HepG2 (cell line): ENCODE data around the gene LCTL. TPM values are rescaled to one million over a fixed set of nuclear protein-coding genes. Genes with fewer than 3 reads are reported as not detected.

Experiments
- CSRNP2 ChIP-seq: sonication (generic); formaldehyde crosslinking; conservative IDR thresholded peaks from 2 replicates; pipeline ENCODE4 v1.8.0; 2022; ENCODE audit warnings: low read depth, missing genetic modification reagents
- HOXA3 ChIP-seq: sonication (generic); formaldehyde crosslinking; IDR thresholded peaks from 2 replicates; pipeline ENCODE4 v1.5.0; 2020; ENCODE audit warnings: missing genetic modification reagents
- KDM2A ChIP-seq: sonication (generic); formaldehyde crosslinking; IDR thresholded peaks from 2 replicates; pipeline ENCODE4 v1.4.0; 2020; ENCODE audit warnings: low read depth, missing genetic modification reagents, borderline replicate concordance
- MAFF ChIP-seq: IDR thresholded peaks from 2 replicates; pipeline ENCODE4 v1.6.1; 2011; ENCODE audit warnings: low read depth, low read length, improper control_type of control experiment
- MEIS2 ChIP-seq: sonication (generic); formaldehyde crosslinking; IDR thresholded peaks from 2 replicates; pipeline ENCODE4 v1.9.0; 2021; ENCODE audit warnings: mild to moderate bottlenecking, missing genetic modification reagents
- MLXIP ChIP-seq: sonication (generic); formaldehyde crosslinking; IDR thresholded peaks from 2 replicates; pipeline ENCODE4 v1.9.0; 2021; ENCODE audit warnings: missing genetic modification reagents, borderline replicate concordance
- NFE2 ChIP-seq: sonication (generic); formaldehyde crosslinking; IDR thresholded peaks from 2 replicates; pipeline ENCODE4 v1.4.0; 2020; ENCODE audit warnings: missing genetic modification reagents
- SMAD3 ChIP-seq: sonication (generic); formaldehyde crosslinking; IDR thresholded peaks from 2 replicates; pipeline ENCODE4 v1.4.0; 2020; ENCODE audit warnings: missing genetic modification reagents
- TEAD2 ChIP-seq: sonication (generic); formaldehyde crosslinking; IDR thresholded peaks from 2 replicates; pipeline ENCODE4 v1.9.0; 2021; ENCODE audit warnings: missing genetic modification reagents
- ZFP91 ChIP-seq: sonication (generic); formaldehyde crosslinking; IDR thresholded peaks from 2 replicates; pipeline ENCODE4 v1.9.0; 2022; ENCODE audit warnings: missing genetic modification reagents, mild to moderate bottlenecking, borderline replicate concordance
- ZNF136 ChIP-seq: sonication (generic); formaldehyde crosslinking; IDR thresholded peaks from 2 replicates; pipeline ENCODE4 v1.8.1; 2022; ENCODE audit warnings: low read depth, mild to moderate bottlenecking, moderate library complexity, missing genetic modification reagents
- ZNF20 ChIP-seq: sonication (generic); formaldehyde crosslinking; IDR thresholded peaks from 2 replicates; pipeline ENCODE4 v1.4.0; 2020; ENCODE audit warnings: mild to moderate bottlenecking, moderate library complexity, missing genetic modification reagents
- ZNF224 ChIP-seq: sonication (generic); formaldehyde crosslinking; IDR thresholded peaks from 2 replicates; pipeline ENCODE4 v1.5.0; 2020; ENCODE audit warnings: mild to moderate bottlenecking, missing genetic modification reagents
- ZNF354B ChIP-seq: sonication (generic); formaldehyde crosslinking; IDR thresholded peaks from 2 replicates; pipeline ENCODE4 v1.8.0; 2022; ENCODE audit warnings: mild to moderate bottlenecking, missing genetic modification reagents
- ZNF550 ChIP-seq: sonication (generic); formaldehyde crosslinking; IDR thresholded peaks from 2 replicates; pipeline ENCODE4 v1.4.0; 2020; ENCODE audit warnings: mild to moderate bottlenecking, missing genetic modification reagents, borderline replicate concordance
- polyA plus RNA-seq, 8 experiments: library from polyadenylated mRNA; depleted of rRNA in 3 of 8; stranded (reverse) in 7 of 8; unstranded in 1 of 8; fragments of >200 nt; fragmentation: Illumina TruSeq in 4 of 8; extraction: Trizol in 4 of 8; gene quantifications; 2 replicates each; pipeline versions ENCODE4 v1.2.1 to v1.2.3, GENCODE V29; 2011 to 2016; ENCODE audit warnings: low read depth in 4 of 8, missing spikeins in 1 of 8, mixed read lengths in 1 of 8; ENCODE audit not compliant: insufficient read depth in 1 of 8
- total RNA-seq, 5 experiments: library from RNA; depleted of rRNA; stranded (reverse); fragments of >200 nt; fragmentation: Illumina TruSeq; extraction: Trizol; gene quantifications; 2 replicates each; pipeline ENCODE4 v1.2.3, GENCODE V29; 2016; ENCODE audit warnings: low read depth in 1 of 5
- TF ChIP-seq, protein P1 (sequence below): sonication (generic); formaldehyde crosslinking; IDR thresholded peaks from 2 replicates; pipeline ENCODE4 v1.4.0; 2020; ENCODE audit warnings: missing genetic modification reagents
- TF ChIP-seq, protein P2 (sequence below): sonication (generic); formaldehyde crosslinking; conservative IDR thresholded peaks from 2 replicates; pipeline ENCODE4 v1.8.1; 2023; ENCODE audit warnings: missing genetic modification reagents

Gene LCTL
- total and polyA plus RNA-seq, 2 of the 13 experiments (the other 11 are each of a cell fraction or from before 2014, with no cell fraction given), result 0.96 to 1.4 TPM

DNA sequence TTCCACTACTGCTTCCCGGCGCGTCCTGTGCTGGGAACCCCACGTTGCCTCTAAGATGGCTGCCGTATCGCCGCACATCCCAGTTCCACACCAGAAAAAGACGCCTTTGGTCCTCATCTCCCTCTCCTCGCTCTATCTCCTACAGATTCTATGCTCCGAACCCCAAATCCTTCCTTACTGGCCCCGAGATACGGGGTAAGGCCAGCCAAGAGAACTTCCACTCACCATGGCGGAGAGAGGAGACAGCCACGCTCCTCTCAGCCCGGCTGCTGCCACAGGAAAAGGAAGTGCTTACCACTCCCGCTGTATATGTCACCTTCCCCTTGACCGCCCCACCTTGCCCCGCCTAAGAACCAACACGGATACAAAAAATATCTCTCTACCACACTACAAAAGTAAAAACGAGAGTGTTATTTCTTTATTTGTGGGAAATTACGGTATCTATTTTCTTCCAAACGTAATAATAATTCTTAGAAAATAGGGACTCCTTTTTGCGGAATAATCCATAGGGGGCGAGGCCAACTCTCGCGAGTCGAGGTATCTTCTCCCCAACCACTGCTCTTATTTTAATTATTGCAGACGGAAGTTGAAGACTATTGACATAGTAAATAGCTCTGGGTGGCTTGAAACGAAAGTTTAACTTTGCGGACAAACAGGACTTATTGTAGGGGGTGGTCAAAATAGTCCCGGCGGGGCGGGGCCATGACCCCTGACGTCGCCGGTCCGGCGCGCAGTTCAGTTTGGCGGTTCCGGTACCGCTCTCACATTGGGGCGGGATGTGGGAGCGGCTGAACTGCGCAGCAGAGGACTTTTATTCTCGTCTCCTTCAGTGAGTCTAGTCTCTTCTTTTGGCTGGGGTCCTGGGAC lies 61.0 kb downstream of the LCTL start, which contains the start of the genes RPL4 and ZWILCH (continued):
- TF ChIP-seq MLXIP (CRISPR knock-in tag) (no peak), HOXA3 (CRISPR knock-in tag) (peak; percentile 60), ZNF354B (CRISPR knock-in tag) (no peak), KDM2A (CRISPR knock-in tag) (peak; percentile 38; the same call in 1 of the 2 replicates), MEIS2 (CRISPR knock-in tag) (0 out of 2 replicates have a peak, but pooled peaks have one; percentile 9), MAFF (no peak), ZNF550 (CRISPR knock-in tag) (no peak), ZNF136 (CRISPR knock-in tag) (peak; percentile 22; the same call in 1 of the 2 replicates), ZFP91 (0 out of 2 replicates have a peak, but pooled peaks have one; percentile 35), ZNF224 (CRISPR knock-in tag) (no peak), TEAD2 (CRISPR knock-in tag) (no peak), NFE2 (CRISPR knock-in tag) (no peak), ZNF20 (no peak), CSRNP2 (CRISPR knock-in tag) (no peak), SMAD3 (CRISPR knock-in tag) (no peak; the same call in 1 of the 2 replicates)
- TF ChIP-seq, protein P1, sequence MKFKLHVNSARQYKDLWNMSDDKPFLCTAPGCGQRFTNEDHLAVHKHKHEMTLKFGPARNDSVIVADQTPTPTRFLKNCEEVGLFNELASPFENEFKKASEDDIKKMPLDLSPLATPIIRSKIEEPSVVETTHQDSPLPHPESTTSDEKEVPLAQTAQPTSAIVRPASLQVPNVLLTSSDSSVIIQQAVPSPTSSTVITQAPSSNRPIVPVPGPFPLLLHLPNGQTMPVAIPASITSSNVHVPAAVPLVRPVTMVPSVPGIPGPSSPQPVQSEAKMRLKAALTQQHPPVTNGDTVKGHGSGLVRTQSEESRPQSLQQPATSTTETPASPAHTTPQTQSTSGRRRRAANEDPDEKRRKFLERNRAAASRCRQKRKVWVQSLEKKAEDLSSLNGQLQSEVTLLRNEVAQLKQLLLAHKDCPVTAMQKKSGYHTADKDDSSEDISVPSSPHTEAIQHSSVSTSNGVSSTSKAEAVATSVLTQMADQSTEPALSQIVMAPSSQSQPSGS (CRISPR knock-in tag), result peak; percentile 39; the same call in 1 of the 2 replicates
- TF ChIP-seq, protein P2, sequence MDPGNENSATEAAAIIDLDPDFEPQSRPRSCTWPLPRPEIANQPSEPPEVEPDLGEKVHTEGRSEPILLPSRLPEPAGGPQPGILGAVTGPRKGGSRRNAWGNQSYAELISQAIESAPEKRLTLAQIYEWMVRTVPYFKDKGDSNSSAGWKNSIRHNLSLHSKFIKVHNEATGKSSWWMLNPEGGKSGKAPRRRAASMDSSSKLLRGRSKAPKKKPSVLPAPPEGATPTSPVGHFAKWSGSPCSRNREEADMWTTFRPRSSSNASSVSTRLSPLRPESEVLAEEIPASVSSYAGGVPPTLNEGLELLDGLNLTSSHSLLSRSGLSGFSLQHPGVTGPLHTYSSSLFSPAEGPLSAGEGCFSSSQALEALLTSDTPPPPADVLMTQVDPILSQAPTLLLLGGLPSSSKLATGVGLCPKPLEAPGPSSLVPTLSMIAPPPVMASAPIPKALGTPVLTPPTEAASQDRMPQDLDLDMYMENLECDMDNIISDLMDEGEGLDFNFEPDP (CRISPR knock-in tag), result no peak
